ENCODE measurements around the gene SH3D19.

- TF ChIP-seq CTCF (IDR thresholded peaks at IDR 0.05) = no peak
- no peak for TF ChIP-seq POLR2A (IDR thresholded peaks at IDR 0.05)
Observed at GRCh38 chr4:151340751-151341385, 15.5 kb upstream of the SH3D19 start.

Data from uterus (tissue), 2 donors.